Stomach (tissue), 4 donors: ENCODE results near the gene CCDC43.
"Not testable (repeated sequence)": the region's sequence is repeated elsewhere in the genome, so short reads cannot be mapped to it uniquely, and the experiment has no call there.

Experiments
- CTCF ChIP-seq, 7 experiments: fragments of 450-650 bp in 4 of 7; fragments of 200-600 bp in 3 of 7; sonication (generic) in 3 of 7; IDR thresholded peaks; one replicate each; pipeline ENCODE4 v1.5.1; 2016 to 2019; ENCODE audit warnings: antibody characterized with exemption in 7 of 7, control low read depth in 2 of 7, mild to moderate bottlenecking in 1 of 7
- EP300 ChIP-seq: sonication (generic); formaldehyde crosslinking; IDR thresholded peaks from one replicate; pipeline ENCODE4 v1.6.1; 2017; ENCODE audit warnings: antibody characterized with exemption
- POLR2A ChIP-seq, 4 donors: fragments of 450-650 bp; IDR thresholded peaks; one replicate each; pipeline ENCODE4 v1.6.1; 2016; ENCODE audit warnings: antibody characterized with exemption in 4 of 4, control low read depth in 2 of 4, mild to moderate bottlenecking in 1 of 4, moderate library complexity in 1 of 4
- POLR2AphosphoS5 ChIP-seq, 3 donors: sonication (generic); formaldehyde crosslinking; IDR thresholded peaks; one replicate each; pipeline ENCODE4 v1.6.1; 2016; ENCODE audit warnings: antibody characterized with exemption in 3 of 3

- not testable (repeated sequence) for TF ChIP-seq CTCF (IDR thresholded peaks at IDR 0.05); POLR2AphosphoS5 (IDR thresholded peaks at IDR 0.05); POLR2A (IDR thresholded peaks at IDR 0.05); EP300
Measured at GRCh38 chr17:44726121-44726520, 36.5 kb upstream of the CCDC43 start.
